ENCODE measurements around the gene ASB3. TPM values are rescaled to one million over a fixed set of nuclear protein-coding genes. Genes with fewer than 3 reads are reported as not detected.

ASB3 gene
- total and polyA plus RNA-seq, 9 of the 15 experiments (the other 6 are each of a cell fraction or from before 2014, with no cell fraction given): 13.6 to 35.3 (median 18.7) TPM

DNA sequence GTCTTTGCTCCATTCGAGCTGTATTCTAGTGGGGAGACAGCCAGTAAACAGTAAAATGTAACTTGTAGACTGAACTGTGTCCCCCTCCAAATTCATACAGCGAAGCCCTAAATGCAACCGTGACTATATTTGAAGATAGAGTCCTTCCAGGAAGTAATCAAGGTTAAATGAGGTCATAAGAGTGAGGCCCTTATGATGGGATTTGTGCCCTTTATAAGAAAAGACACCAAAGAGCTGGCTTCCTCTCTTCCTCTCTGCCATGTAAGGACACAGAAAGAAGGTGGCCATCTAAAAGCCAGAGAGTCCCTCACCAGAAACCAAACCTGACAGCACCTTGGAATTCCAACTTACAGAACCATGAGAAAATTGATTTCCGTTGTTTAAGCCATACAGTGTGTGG is 41.6 kb upstream of the ASB3 start:
- POLR2A ChIA-PET: no interaction called here
- H3K4me3 ChIP-seq: no peak overlapping the region
- no peak for TF ChIP-seq KAT8 (IDR thresholded peaks at IDR 0.05; ENCODE audit: low read depth)
- no peak for TF ChIP-seq NCOA2 (IDR thresholded peaks at IDR 0.05; ENCODE audit: partially characterized antibody in 2 of 2)
- DNase-seq (ENCODE audit: extremely low read depth in 1 of 4, low spot score in 3 of 4): no peak
- ATAC-seq: no peak
- no peak overlapping the region for H3K27ac ChIP-seq (ENCODE audit: extremely low read depth, low read depth, low read length)
- CTCF ChIA-PET (ENCODE audit: low intra/inter-chr PET ratio): no interaction called here
- no peak overlapping the region for H3K4me2 ChIP-seq (ENCODE audit: insufficient read depth, low read length)
- no peaks in the 10 kb centered on the region for H3K9me1 ChIP-seq (ENCODE audit: control insufficient read depth, insufficient read depth, low read length)
- intact Hi-C loops (cut with micrococcal nuclease): loop anchor here (10.0 kb wide), 2 partner anchors 234 to 404 kb away; no protein-coding TSS in a partner anchor
- FAIRE-seq: no peak
- no peak overlapping the region for H2AFZ ChIP-seq (ENCODE audit: low read depth, low read length)
- H3K9me3 ChIP-seq (replicated peaks; ENCODE audit: control insufficient read depth, insufficient read depth, low read depth, low read length): no peaks in the 10 kb centered on the region
- H3K4me1 ChIP-seq (replicated peaks in 1 of 2; ENCODE audit: control insufficient read depth in 2 of 2, insufficient read depth in 2 of 2, low read length in 2 of 2): no peaks in the 10 kb centered on the region
- H3K9ac ChIP-seq (ENCODE audit: insufficient read depth in 1 of 2, low read depth in 2 of 2, low read length in 2 of 2): no peak overlapping the region
- no peaks in the 10 kb centered on the region for H4K20me1 ChIP-seq (replicated peaks; ENCODE audit: control insufficient read depth, insufficient read depth, low read length)
- BruUV-seq (replicated peaks): no TSS peak
- no peaks in the 10 kb centered on the region for H3K36me3 ChIP-seq (ENCODE audit: control insufficient read depth, insufficient read depth, low read length)
- in situ Hi-C loops (cut with MboI): no loop called here
- 22% methylated on average over 4 of the region's 4 CpGs for WGBS (ENCODE audit: insufficient coverage, low coverage, missing lambda C conversion rate)
- H3K79me2 ChIP-seq (ENCODE audit: control insufficient read depth, insufficient read depth, low read length): no peaks in the 10 kb centered on the region
- no peaks in the 10 kb centered on the region for H3K27me3 ChIP-seq (ENCODE audit: control insufficient read depth in 2 of 2, insufficient read depth in 2 of 2, low read length in 2 of 2)

DNA sequence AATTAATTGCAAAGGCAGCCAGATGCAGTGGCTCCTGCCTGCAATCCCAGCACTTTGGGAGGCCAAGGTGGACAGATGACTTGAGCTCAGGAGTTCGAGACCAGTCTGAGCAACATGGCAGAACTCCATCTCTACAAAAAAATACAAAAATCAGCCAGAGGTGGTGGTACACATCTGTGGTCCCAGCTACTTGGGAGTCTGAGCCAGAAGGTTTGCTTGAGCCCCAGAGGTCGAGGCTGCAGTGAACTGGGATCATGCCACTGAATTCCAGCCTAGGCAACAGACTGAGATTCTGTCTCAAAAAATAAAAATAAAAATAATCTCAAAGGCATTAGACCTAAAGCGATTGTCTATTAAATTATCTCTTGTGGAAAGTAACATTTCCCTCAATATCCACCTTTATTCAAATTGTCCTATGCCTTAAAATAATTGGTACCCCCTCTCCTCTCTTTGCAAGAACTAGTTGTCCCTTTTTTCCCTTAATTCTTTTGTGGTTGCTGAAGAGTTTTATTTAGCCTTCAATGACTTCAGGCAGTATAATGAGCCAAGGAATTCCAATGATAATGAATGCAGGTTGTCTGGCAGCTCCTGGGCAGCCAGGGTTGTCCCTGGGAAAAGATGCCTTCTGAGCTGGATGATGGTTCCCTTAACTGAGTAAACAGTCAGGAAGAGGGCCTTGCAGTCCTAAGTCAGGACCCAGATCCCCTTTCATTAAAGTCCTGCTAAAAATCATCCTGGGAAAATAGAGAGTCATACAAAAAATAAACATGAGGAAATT is 40.8 kb upstream of the ASB3 start:
- Histone ChIP-seq H3K4me2 (ENCODE audit: insufficient read depth, low read length) (no peak overlapping the region), H3K36me3 (ENCODE audit: control insufficient read depth, insufficient read depth, low read length) (no peaks in the 10 kb centered on the region), H3K4me1 (replicated peaks in 1 of 2; ENCODE audit: control insufficient read depth in 2 of 2, insufficient read depth in 2 of 2, low read length in 2 of 2) (no peaks in the 10 kb centered on the region), H3K9me3 (replicated peaks; ENCODE audit: control insufficient read depth, insufficient read depth, low read depth, low read length) (no peaks in the 10 kb centered on the region), H4K20me1 (replicated peaks; ENCODE audit: control insufficient read depth, insufficient read depth, low read length) (no peaks in the 10 kb centered on the region), H3K9ac (ENCODE audit: insufficient read depth in 1 of 2, low read depth in 2 of 2, low read length in 2 of 2) (no peak overlapping the region), H3K27me3 (ENCODE audit: control insufficient read depth in 2 of 2, insufficient read depth in 2 of 2, low read length in 2 of 2) (no peaks in the 10 kb centered on the region), H3K4me3 (no peak overlapping the region), H3K9me1 (ENCODE audit: control insufficient read depth, insufficient read depth, low read length) (no peaks in the 10 kb centered on the region), H2AFZ (ENCODE audit: low read depth, low read length) (no peak overlapping the region), H3K27ac (ENCODE audit: extremely low read depth, low read depth, low read length) (no peak overlapping the region), H3K79me2 (ENCODE audit: control insufficient read depth, insufficient read depth, low read length) (no peaks in the 10 kb centered on the region)
- no peak for DNase-seq (ENCODE audit: extremely low read depth in 1 of 4, low spot score in 3 of 4)
- ChIA-PET POLR2A (no interaction called here), CTCF (ENCODE audit: low intra/inter-chr PET ratio) (no interaction called here)
- no peak for ATAC-seq
- no TSS peak for BruUV-seq (replicated peaks)
- no peak for FAIRE-seq
- intact Hi-C loops (cut with micrococcal nuclease) (loop anchor here (10.0 kb wide), 2 partner anchors 233 to 403 kb away; no protein-coding TSS in a partner anchor), in situ Hi-C loops (cut with MboI) (no loop called here)
- WGBS (ENCODE audit: insufficient coverage, low coverage, missing lambda C conversion rate): 27% methylated on average over 3 of the region's 3 CpGs
- TF ChIP-seq JUN (IDR thresholded peaks at IDR 0.05; ENCODE audit: borderline replicate concordance, low read depth, low read length) (no peak), JUN (CRISPR knock-in tag; IDR thresholded peaks at IDR 0.05; ENCODE audit: borderline replicate concordance) (no peak), MCM5 (IDR thresholded peaks at IDR 0.05; ENCODE audit: low read depth) (no peak), ZSCAN32 (CRISPR knock-in tag; IDR thresholded peaks at IDR 0.05) (no peak), ZKSCAN8 (CRISPR knock-in tag; IDR thresholded peaks at IDR 0.05) (no peak), ZNF431 (CRISPR knock-in tag; IDR thresholded peaks at IDR 0.05) (no peak), CBX2 (IDR thresholded peaks at IDR 0.05; ENCODE audit: insufficient read depth, low read length, poor library complexity, severe bottlenecking) (no peak), HMG20B (CRISPR knock-in tag; IDR thresholded peaks at IDR 0.05) (no peak), FOXK1 (CRISPR knock-in tag; IDR thresholded peaks at IDR 0.05; ENCODE audit: borderline replicate concordance) (no peak), SRSF1 (IDR thresholded peaks at IDR 0.05; ENCODE audit: low read depth, low read length) (no peak)
- TF ChIP-seq, protein P1, sequence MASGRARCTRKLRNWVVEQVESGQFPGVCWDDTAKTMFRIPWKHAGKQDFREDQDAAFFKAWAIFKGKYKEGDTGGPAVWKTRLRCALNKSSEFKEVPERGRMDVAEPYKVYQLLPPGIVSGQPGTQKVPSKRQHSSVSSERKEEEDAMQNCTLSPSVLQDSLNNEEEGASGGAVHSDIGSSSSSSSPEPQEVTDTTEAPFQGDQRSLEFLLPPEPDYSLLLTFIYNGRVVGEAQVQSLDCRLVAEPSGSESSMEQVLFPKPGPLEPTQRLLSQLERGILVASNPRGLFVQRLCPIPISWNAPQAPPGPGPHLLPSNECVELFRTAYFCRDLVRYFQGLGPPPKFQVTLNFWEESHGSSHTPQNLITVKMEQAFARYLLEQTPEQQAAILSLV (tag; IDR thresholded peaks at IDR 0.05): no peak
- TF ChIP-seq, protein P2, sequence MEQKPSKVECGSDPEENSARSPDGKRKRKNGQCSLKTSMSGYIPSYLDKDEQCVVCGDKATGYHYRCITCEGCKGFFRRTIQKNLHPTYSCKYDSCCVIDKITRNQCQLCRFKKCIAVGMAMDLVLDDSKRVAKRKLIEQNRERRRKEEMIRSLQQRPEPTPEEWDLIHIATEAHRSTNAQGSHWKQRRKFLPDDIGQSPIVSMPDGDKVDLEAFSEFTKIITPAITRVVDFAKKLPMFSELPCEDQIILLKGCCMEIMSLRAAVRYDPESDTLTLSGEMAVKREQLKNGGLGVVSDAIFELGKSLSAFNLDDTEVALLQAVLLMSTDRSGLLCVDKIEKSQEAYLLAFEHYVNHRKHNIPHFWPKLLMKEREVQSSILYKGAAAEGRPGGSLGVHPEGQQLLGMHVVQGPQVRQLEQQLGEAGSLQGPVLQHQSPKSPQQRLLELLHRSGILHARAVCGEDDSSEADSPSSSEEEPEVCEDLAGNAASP (IDR thresholded peaks at IDR 0.05): no peak
